Measurements from ENCODE around the gene STMP1.

STMP1 gene

DNA sequence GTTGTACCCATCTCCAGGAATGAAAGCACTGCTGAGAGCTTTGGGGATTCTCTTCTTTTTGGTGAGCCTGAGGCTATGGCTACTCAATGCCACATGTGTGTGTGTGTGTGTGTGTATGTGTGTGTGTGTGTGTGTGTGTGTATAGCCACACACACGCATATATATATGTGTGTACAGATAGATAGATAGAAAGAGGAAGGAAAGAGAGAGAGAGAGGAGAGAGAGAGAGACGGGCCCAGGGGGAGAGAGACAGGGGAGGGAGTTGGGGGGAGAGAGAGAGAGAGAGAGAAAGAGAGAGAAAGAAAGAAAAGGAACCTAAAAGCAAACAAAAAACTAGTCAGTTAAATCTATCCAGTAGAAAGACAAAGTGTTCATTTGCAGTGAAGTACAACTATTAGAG lies 57.4 kb downstream of the STMP1 start:
- no peak for ATAC-seq (ENCODE audit: insufficient read depth, low read depth)
- no peak overlapping the region for H3K9ac ChIP-seq (ENCODE audit: low read depth, low read length)
- no peaks in the 10 kb centered on the region for H3K27me3 ChIP-seq (ENCODE audit: insufficient read depth, low read length, poor library complexity)
- TF ChIP-seq EZH2 (IDR thresholded peaks at IDR 0.05; ENCODE audit: borderline replicate concordance, low read depth, low read length, severe bottlenecking) = no peak
- TF ChIP-seq, protein P1, sequence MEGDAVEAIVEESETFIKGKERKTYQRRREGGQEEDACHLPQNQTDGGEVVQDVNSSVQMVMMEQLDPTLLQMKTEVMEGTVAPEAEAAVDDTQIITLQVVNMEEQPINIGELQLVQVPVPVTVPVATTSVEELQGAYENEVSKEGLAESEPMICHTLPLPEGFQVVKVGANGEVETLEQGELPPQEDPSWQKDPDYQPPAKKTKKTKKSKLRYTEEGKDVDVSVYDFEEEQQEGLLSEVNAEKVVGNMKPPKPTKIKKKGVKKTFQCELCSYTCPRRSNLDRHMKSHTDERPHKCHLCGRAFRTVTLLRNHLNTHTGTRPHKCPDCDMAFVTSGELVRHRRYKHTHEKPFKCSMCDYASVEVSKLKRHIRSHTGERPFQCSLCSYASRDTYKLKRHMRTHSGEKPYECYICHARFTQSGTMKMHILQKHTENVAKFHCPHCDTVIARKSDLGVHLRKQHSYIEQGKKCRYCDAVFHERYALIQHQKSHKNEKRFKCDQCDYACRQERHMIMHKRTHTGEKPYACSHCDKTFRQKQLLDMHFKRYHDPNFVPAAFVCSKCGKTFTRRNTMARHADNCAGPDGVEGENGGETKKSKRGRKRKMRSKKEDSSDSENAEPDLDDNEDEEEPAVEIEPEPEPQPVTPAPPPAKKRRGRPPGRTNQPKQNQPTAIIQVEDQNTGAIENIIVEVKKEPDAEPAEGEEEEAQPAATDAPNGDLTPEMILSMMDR (IDR thresholded peaks at IDR 0.05; ENCODE audit: borderline replicate concordance, extremely low read depth, low read length, poor library complexity, severe bottlenecking) = no peak
- H3K4me2 ChIP-seq (ENCODE audit: insufficient read depth, low read length) = no peak overlapping the region
- H2AFZ ChIP-seq (ENCODE audit: low read depth, low read length) = no peak overlapping the region
- no peaks in the 10 kb centered on the region for H3K9me3 ChIP-seq (ENCODE audit: insufficient read depth, low read length, severe bottlenecking)
- DNase-seq = no peak
- H3K4me3 ChIP-seq (ENCODE audit: low read depth in 1 of 2, low read length in 2 of 2) = no peak overlapping the region
- no peak overlapping the region for H3K27ac ChIP-seq (ENCODE audit: low read length)
- no peaks in the 10 kb centered on the region for H4K20me1 ChIP-seq (ENCODE audit: insufficient read depth, low read length)
- H3K4me1 ChIP-seq (ENCODE audit: insufficient read depth, low read length) = no peaks in the 10 kb centered on the region
- H3K36me3 ChIP-seq (ENCODE audit: insufficient read depth, low read length) = no peaks in the 10 kb centered on the region
- H3K79me2 ChIP-seq (ENCODE audit: insufficient read depth, low read length) = no peaks in the 10 kb centered on the region

DNA sequence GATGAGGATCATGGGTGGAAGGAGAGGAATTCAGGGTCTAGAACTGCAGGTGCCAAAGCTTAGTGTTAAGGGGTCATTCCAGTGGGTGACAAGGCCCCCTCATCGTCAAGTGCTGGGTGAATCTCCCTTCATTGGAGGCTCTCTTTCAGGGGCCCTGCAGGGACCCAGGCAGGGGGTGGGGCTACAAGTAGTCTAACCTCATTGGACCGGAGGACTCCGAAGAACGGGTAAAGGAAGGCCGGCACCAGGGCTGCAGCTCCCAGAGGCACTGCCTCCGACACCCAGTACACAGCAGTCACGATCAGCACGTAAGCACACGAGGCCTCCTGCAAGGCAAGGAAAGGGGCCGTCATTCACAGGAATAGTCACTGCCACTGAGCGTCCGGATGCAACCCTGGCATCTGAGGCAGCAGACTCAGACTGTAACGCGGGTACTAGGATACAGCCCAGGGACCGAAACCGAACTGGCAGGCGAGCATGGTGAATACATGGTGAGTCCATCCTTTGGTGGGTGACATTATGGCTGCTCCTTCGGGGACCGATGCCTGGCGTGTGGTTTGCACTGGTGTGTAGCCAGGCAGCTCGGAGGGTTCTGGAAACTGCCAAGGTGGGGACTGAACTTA lies 59.0 kb downstream of the STMP1 start:
- no peak for ATAC-seq (ENCODE audit: insufficient read depth, low read depth)
- H2AFZ ChIP-seq (ENCODE audit: low read depth, low read length) = no peak overlapping the region
- DNase-seq = no peak

DNA sequence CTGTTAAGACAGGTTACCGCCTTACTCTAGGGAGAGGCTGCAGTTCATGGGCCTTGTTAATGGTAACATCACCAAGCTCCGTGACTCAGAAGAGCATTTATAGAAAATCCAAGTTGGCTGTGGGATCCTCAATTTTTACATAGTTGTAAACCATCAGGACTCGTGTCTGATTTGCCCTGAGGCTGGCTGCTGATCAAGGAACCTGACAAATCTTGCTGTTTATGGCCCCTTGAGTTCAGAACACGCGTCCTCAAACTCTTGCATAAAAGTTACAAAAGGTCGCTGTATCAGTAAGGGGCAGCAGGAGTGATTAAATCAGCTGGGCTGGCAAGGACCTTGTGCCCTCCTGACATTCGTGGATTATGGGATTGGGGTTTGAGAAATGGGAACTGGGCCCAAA lies 61.1 kb downstream of the STMP1 start:
- no peaks in the 10 kb centered on the region for H3K4me1 ChIP-seq (ENCODE audit: insufficient read depth, low read length)
- no peak overlapping the region for H3K27ac ChIP-seq (ENCODE audit: low read length)
- no peaks in the 10 kb centered on the region for H3K36me3 ChIP-seq (ENCODE audit: insufficient read depth, low read length)
- ATAC-seq (ENCODE audit: insufficient read depth, low read depth) = no peak
- no peak for DNase-seq
- H3K9ac ChIP-seq (ENCODE audit: low read depth, low read length) = no peak overlapping the region
- H4K20me1 ChIP-seq (ENCODE audit: insufficient read depth, low read length) = no peaks in the 10 kb centered on the region
- no peaks in the 10 kb centered on the region for H3K79me2 ChIP-seq (ENCODE audit: insufficient read depth, low read length)
- H3K9me3 ChIP-seq (ENCODE audit: insufficient read depth, low read length, severe bottlenecking) = no peaks in the 10 kb centered on the region
- TF ChIP-seq EZH2 (IDR thresholded peaks at IDR 0.05; ENCODE audit: borderline replicate concordance, low read depth, low read length, severe bottlenecking) = no peak
- TF ChIP-seq, protein P1 (IDR thresholded peaks at IDR 0.05; ENCODE audit: borderline replicate concordance, extremely low read depth, low read length, poor library complexity, severe bottlenecking) = no peak
- no peak overlapping the region for H3K4me3 ChIP-seq (ENCODE audit: low read depth in 1 of 2, low read length in 2 of 2)
- H3K4me2 ChIP-seq (ENCODE audit: insufficient read depth, low read length) = no peak overlapping the region
- no peak overlapping the region for H2AFZ ChIP-seq (ENCODE audit: low read depth, low read length)
- H3K27me3 ChIP-seq (ENCODE audit: insufficient read depth, low read length, poor library complexity) = no peaks in the 10 kb centered on the region

More for the DNA sequence above, 59.0 kb downstream of the STMP1 start:
- Histone ChIP-seq H3K27me3 (ENCODE audit: insufficient read depth, low read length, poor library complexity) (no peaks in the 10 kb centered on the region), H4K20me1 (ENCODE audit: insufficient read depth, low read length) (no peaks in the 10 kb centered on the region), H3K79me2 (ENCODE audit: insufficient read depth, low read length) (no peaks in the 10 kb centered on the region), H3K4me2 (ENCODE audit: insufficient read depth, low read length) (no peak overlapping the region), H3K9me3 (ENCODE audit: insufficient read depth, low read length, severe bottlenecking) (no peaks in the 10 kb centered on the region), H3K27ac (ENCODE audit: low read length) (no peak overlapping the region), H3K9ac (ENCODE audit: low read depth, low read length) (no peak overlapping the region), H3K4me3 (ENCODE audit: low read depth in 1 of 2, low read length in 2 of 2) (no peak overlapping the region), H3K4me1 (ENCODE audit: insufficient read depth, low read length) (no peaks in the 10 kb centered on the region), H3K36me3 (ENCODE audit: insufficient read depth, low read length) (no peaks in the 10 kb centered on the region)
- TF ChIP-seq, protein P1 (IDR thresholded peaks at IDR 0.05; ENCODE audit: borderline replicate concordance, extremely low read depth, low read length, poor library complexity, severe bottlenecking) = no peak
- TF ChIP-seq EZH2 (IDR thresholded peaks at IDR 0.05; ENCODE audit: borderline replicate concordance, low read depth, low read length, severe bottlenecking) = no peak

Measured in DND-41 (cell line).